H1 (cell line): ENCODE measurements around the gene ICAM5. TPM values are rescaled to one million over a fixed set of nuclear protein-coding genes. Genes with fewer than 3 reads are reported as not detected.

Experiments used
- ATF2 ChIP-seq: IDR thresholded peaks from 2 replicates; pipeline ENCODE4 v1.6.1; 2012; ENCODE audit warnings: low read length, inconsistent platforms
- BRCA1 ChIP-seq: IDR thresholded peaks from 2 replicates; pipeline ENCODE4 v1.6.1; 2012; ENCODE audit warnings: low read depth, low read length, improper control_type of control experiment
- CHD1 ChIP-seq: IDR thresholded peaks from 2 replicates; pipeline ENCODE4 v1.6.1; 2012; ENCODE audit warnings: low read depth, low read length, improper control_type of control experiment
- CTCF ChIP-seq, 3 experiments: IDR thresholded peaks; 1 replicate in 2 of 3; 2 replicates in 1 of 3; pipeline versions ENCODE4 v1.5.1 to v1.6.1; 2011; ENCODE audit warnings: low read length in 3 of 3, mild to moderate bottlenecking in 3 of 3, inconsistent platforms in 2 of 3, low read depth in 1 of 3, moderate library complexity in 1 of 3; ENCODE audit not compliant: insufficient read depth in 1 of 3; ENCODE audit errors: control extremely low read depth in 1 of 3
- GABPA ChIP-seq: IDR thresholded peaks from 2 replicates; pipeline ENCODE4 v1.6.1; 2011; ENCODE audit warnings: mild to moderate bottlenecking, low read length, moderate library complexity, borderline replicate concordance; ENCODE audit not compliant: insufficient read depth
- GTF2F1 ChIP-seq: IDR thresholded peaks from 2 replicates; pipeline ENCODE4 v1.6.1; 2012; ENCODE audit warnings: low read depth, low read length, improper control_type of control experiment, borderline replicate concordance
- JUN ChIP-seq: IDR thresholded peaks from 2 replicates; pipeline ENCODE4 v1.6.1; 2011; ENCODE audit warnings: low read depth, mild to moderate bottlenecking, improper control_type of control experiment, low read length
- KDM1A ChIP-seq: fragments of 200-600, 300-600 bp; sonication (generic); IDR thresholded peaks from 2 replicates; pipeline ENCODE4 v1.7.1; 2016; ENCODE audit warnings: mild to moderate bottlenecking, low read length, borderline replicate concordance
- POLR2A ChIP-seq, 2 experiments: IDR thresholded peaks; 1 replicate in 1 of 2; 2 replicates in 1 of 2; pipeline ENCODE4 v1.6.1; 2011; ENCODE audit warnings: low read depth in 2 of 2, low read length in 2 of 2, mild to moderate bottlenecking in 2 of 2; ENCODE audit errors: control extremely low read depth in 1 of 2
- POLR2AphosphoS5 ChIP-seq: IDR thresholded peaks from 2 replicates; pipeline ENCODE4 v1.6.1; 2011; ENCODE audit warnings: low read depth, low read length
- RBBP5 ChIP-seq: IDR thresholded peaks from 2 replicates; pipeline ENCODE4 v1.7.1; 2012; ENCODE audit warnings: low read depth, mild to moderate bottlenecking, inconsistent platforms, low read length, moderate library complexity, borderline replicate concordance
- RFX5 ChIP-seq: IDR thresholded peaks from 2 replicates; pipeline ENCODE4 v1.6.1; 2011; ENCODE audit warnings: low read depth, low read length, improper control_type of control experiment, borderline replicate concordance
- RNF2 ChIP-seq: fragments of 200-900, 300-1000 bp; sonication (generic); IDR thresholded peaks from 2 replicates; pipeline ENCODE4 v1.7.1; 2016; ENCODE audit warnings: borderline replicate concordance, low read depth, mild to moderate bottlenecking, antibody characterized with exemption, low read length; ENCODE audit not compliant: poor library complexity, severe bottlenecking; ENCODE audit errors: missing control alignments
- SIRT6 ChIP-seq: IDR thresholded peaks from one replicate; pipeline ENCODE4 v1.7.1; 2012; ENCODE audit warnings: low read length, inconsistent platforms
- SP1 ChIP-seq: IDR thresholded peaks from 2 replicates; pipeline ENCODE4 v1.6.1; 2011; ENCODE audit warnings: low read depth, low read length
- SP4 ChIP-seq: IDR thresholded peaks from 2 replicates; pipeline ENCODE4 v1.6.1; 2012; ENCODE audit warnings: low read length, inconsistent platforms
- TAF7 ChIP-seq: optimal IDR thresholded peaks from 2 replicates; pipeline ENCODE3; 2011; ENCODE audit warnings: low read depth, mild to moderate bottlenecking, inconsistent platforms, low read length, moderate library complexity, borderline replicate concordance
- TBP ChIP-seq: IDR thresholded peaks from 2 replicates; pipeline ENCODE4 v1.6.1; 2011; ENCODE audit warnings: low read depth, low read length, improper control_type of control experiment
- USF2 ChIP-seq: IDR thresholded peaks from 2 replicates; pipeline ENCODE4 v1.6.1; 2011; ENCODE audit warnings: low read length, improper control_type of control experiment
- polyA plus RNA-seq, 7 experiments: library from polyadenylated mRNA; depleted of rRNA in 3 of 7; stranded (reverse) in 5 of 7; unstranded in 2 of 7; fragments of >200 nt in 5 of 7; fragments of 200-250 nt in 2 of 7; gene quantifications; 1 replicate in 5 of 7; 2 replicates in 1 of 7; 4 replicates in 1 of 7; pipeline versions ENCODE4 v1.2.1 to v1.2.3, GENCODE V29; 2011 to 2013; ENCODE audit warnings: missing spikeins in 2 of 7, mixed read lengths in 2 of 7
- total RNA-seq: library from RNA; stranded (reverse); fragmentation: NEBNext Ultra II Directional; extraction: Animal tissue kit (Norgen Biotek cat#: 25700); gene quantifications from 2 replicates; pipeline ENCODE4 v1.2.1, GENCODE V29; 2021

The ICAM5 gene
- total and polyA plus RNA-seq, 2 of the 8 experiments (the other 6 are each of a cell fraction or from before 2014, with no cell fraction given) = 3.9 to 4.8 TPM

- TF ChIP-seq CTCF (IDR thresholded peaks at IDR 0.05; ENCODE audit: control extremely low read depth in 1 of 3, insufficient read depth in 1 of 3, low read depth in 1 of 3, low read length in 3 of 3) (no peak), RNF2 (no peak), POLR2A (IDR thresholded peaks at IDR 0.05; ENCODE audit: control extremely low read depth in 1 of 2, low read depth in 2 of 2, low read length in 2 of 2) (peak in 1 of 2 experiments; percentile 78; a peak in 1 of 3 replicates), SIRT6 (no peak), BRCA1 (no peak), SP1 (peak; percentile 54; the same call in 1 of the 2 replicates), RBBP5 (peak; percentile 83), ATF2 (no peak), TBP (peak; percentile 72; the same call in 1 of the 2 replicates), KDM1A (no peak; the same call in 1 of the 2 replicates), CHD1 (0 out of 2 replicates have a peak, but pooled peaks have one; percentile 79), TAF7 (peak; percentile 82), RFX5 (no peak), SP4 (no peak), JUN (no peak), POLR2AphosphoS5 (no peak; the same call in none of the 2 replicates), USF2 (no peak), GTF2F1 (no peak), GABPA (no peak)
These were observed 43.4 kb downstream of the ICAM5 start, which contains the start of gene RAVER1 (continued) for GRCh38 chr19:10332965-10333757.
